ENCODE data around the gene MEF2D. TPM values are rescaled to one million over a fixed set of nuclear protein-coding genes. Genes with fewer than 3 reads are reported as not detected.

MEF2D gene
- total RNA-seq, 1 donor from 2014 or later, result 56.6 TPM

- no peaks in the 10 kb centered on the region for H3K36me3 Mint-ChIP-seq (ENCODE audit: low read depth, unreplicated experiment)
- no peak overlapping the region for H3K4me3 Mint-ChIP-seq (ENCODE audit: unreplicated experiment)
- H3K27me3 ChIP-seq (ENCODE audit: insufficient read depth, low read length), result no peaks in the 10 kb centered on the region
- TF ChIP-seq EZH2 (IDR thresholded peaks at IDR 0.05; ENCODE audit: insufficient read depth, low read length), result no peak
- no peak for TF ChIP-seq CTCF (IDR thresholded peaks at IDR 0.05; ENCODE audit: insufficient read depth, low read depth, low read length)
- no peak overlapping the region for H3K9ac ChIP-seq (ENCODE audit: low read length)
- no peaks in the 10 kb centered on the region for H4K20me1 ChIP-seq (ENCODE audit: insufficient read depth, low read length)
- H3K4me2 ChIP-seq (ENCODE audit: low read length), result no peak overlapping the region
- DNase-seq (ENCODE audit: low read depth) (no peak), FAIRE-seq (no peak)
- no peaks in the 10 kb centered on the region for H3K9me3 ChIP-seq (ENCODE audit: insufficient read depth, low read depth, low read length)
- no peaks in the 10 kb centered on the region for H3K79me2 ChIP-seq (ENCODE audit: insufficient read depth, low read length)
- H3K27ac ChIP-seq (ENCODE audit: low read depth, low read length), result no peak overlapping the region
- H3K4me3 ChIP-seq (ENCODE audit: insufficient read depth, low read depth, low read length), result no peak overlapping the region
- no peak overlapping the region for H3K27ac Mint-ChIP-seq (ENCODE audit: unreplicated experiment)
- no peaks in the 10 kb centered on the region for H3K4me1 ChIP-seq (ENCODE audit: insufficient read depth, low read length)
- peaks cover 2% of the 10 kb centered on the region for H3K36me3 ChIP-seq (ENCODE audit: insufficient read depth, low read length)
- peaks cover 8% of the 10 kb centered on the region for H3K27me3 Mint-ChIP-seq (ENCODE audit: low read depth, unreplicated experiment)
- H3K4me1 Mint-ChIP-seq (ENCODE audit: low read depth, unreplicated experiment), result peaks cover 7% of the 10 kb centered on the region
- H3K9me3 Mint-ChIP-seq (ENCODE audit: unreplicated experiment), result no peaks in the 10 kb centered on the region
- H2AFZ ChIP-seq (ENCODE audit: low read depth, low read length), result no peak overlapping the region
These were observed 21.9 kb upstream of the MEF2D start for GRCh38 chr1:156522443-156522970.

GRCh38 chr1:156517748-156518147 lies 17.2 kb upstream of the MEF2D start:
- Mint-ChIP-seq H3K36me3 (ENCODE audit: low read depth, unreplicated experiment) (no peaks in the 10 kb centered on the region), H3K27ac (ENCODE audit: unreplicated experiment) (no peak overlapping the region)

More at GRCh38 chr1:156517748-156518147, 17.2 kb upstream of the MEF2D start:
- Mint-ChIP-seq H3K9me3 (ENCODE audit: unreplicated experiment) (no peaks in the 10 kb centered on the region), H3K27me3 (ENCODE audit: low read depth, unreplicated experiment) (peaks cover 10% of the 10 kb centered on the region), H3K4me3 (ENCODE audit: unreplicated experiment) (no peak overlapping the region), H3K4me1 (ENCODE audit: low read depth, unreplicated experiment) (no peaks in the 10 kb centered on the region)
- no peaks in the 10 kb centered on the region for H3K27me3 ChIP-seq (ENCODE audit: insufficient read depth, low read length)
- H3K4me3 ChIP-seq (ENCODE audit: insufficient read depth, low read depth, low read length), result no peak overlapping the region
- FAIRE-seq (no peak), DNase-seq (ENCODE audit: low read depth) (no peak)
- no peak overlapping the region for H3K9ac ChIP-seq (ENCODE audit: low read length)
- no peaks in the 10 kb centered on the region for H3K79me2 ChIP-seq (ENCODE audit: insufficient read depth, low read length)
- no peaks in the 10 kb centered on the region for H3K9me3 ChIP-seq (ENCODE audit: insufficient read depth, low read depth, low read length)
- no peaks in the 10 kb centered on the region for H3K36me3 ChIP-seq (ENCODE audit: insufficient read depth, low read length)
- TF ChIP-seq EZH2 (IDR thresholded peaks at IDR 0.05; ENCODE audit: insufficient read depth, low read length), result no peak
- TF ChIP-seq CTCF (IDR thresholded peaks at IDR 0.05; ENCODE audit: insufficient read depth, low read depth, low read length), result no peak
- H2AFZ ChIP-seq (ENCODE audit: low read depth, low read length), result no peak overlapping the region
- H4K20me1 ChIP-seq (ENCODE audit: insufficient read depth, low read length), result no peaks in the 10 kb centered on the region
- H3K27ac ChIP-seq (ENCODE audit: low read depth, low read length), result no peak overlapping the region
- H3K4me2 ChIP-seq (ENCODE audit: low read length), result no peak overlapping the region
- no peaks in the 10 kb centered on the region for H3K4me1 ChIP-seq (ENCODE audit: insufficient read depth, low read length)
